ENCODE results near the gene OR9I1.

The OR9I1 gene, protein sequence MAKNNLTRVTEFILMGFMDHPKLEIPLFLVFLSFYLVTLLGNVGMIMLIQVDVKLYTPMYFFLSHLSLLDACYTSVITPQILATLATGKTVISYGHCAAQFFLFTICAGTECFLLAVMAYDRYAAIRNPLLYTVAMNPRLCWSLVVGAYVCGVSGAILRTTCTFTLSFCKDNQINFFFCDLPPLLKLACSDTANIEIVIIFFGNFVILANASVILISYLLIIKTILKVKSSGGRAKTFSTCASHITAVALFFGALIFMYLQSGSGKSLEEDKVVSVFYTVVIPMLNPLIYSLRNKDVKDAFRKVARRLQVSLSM

GRCh38 chr11:58125469-58125868 is at the start of gene OR9I1:
Gene OR9I1, minus strand, starts transcription at chr11:58125530. Its CDS starts 6,086 bp downstream, at chr11:58119444.
- no peak for DNase-seq (ENCODE audit: low read depth in 3 of 3)

DNA sequence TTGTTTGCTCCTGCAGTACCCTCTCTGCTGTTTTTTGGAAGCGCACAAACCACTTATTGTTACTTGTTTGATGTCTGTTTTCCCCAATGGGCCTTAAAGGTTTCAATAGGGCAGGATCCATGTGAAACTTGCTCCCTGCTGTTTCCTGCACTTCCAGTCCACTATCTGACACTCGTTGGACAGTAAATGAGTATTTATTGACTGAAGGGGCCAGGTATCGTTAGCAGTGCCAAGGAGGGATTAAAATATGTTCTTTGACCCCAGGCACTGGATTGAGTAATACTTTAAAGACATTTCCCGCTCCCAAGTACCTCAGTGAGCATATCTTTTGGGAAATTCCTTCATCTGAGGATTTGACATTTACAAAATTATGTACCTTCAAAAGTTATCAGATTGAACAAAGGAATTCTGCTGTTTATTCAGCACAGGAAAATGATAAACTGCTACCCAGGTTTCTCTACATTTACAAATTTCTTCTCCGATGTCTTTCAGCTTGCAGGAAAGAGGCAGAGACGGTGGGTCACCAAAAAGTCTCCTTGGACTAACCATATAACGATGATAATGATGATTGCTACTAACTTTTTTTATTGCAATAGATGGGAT is 40.3 kb upstream of the OR9I1 start:
- no peak for DNase-seq (ENCODE audit: low read depth in 3 of 3)

DNA sequence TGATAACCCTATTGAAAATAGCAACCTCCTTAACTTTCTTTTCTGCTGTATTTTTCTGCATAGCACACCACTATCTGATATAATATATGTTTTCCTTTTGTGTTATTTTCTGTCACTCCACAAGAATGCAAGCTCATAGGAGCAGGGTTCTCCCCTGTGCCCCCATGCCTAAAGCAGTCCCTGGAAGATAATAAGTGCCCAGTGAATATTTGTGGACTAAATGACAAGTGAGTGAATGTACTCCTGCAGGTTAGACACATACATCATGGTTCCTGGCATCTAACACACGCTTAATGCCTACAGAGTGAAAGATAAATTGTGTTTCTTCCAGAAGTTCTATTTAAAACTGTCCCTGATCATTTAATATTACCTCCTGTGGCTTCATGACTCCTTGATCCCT is 39.7 kb upstream of the OR9I1 start:
- no peak for DNase-seq (ENCODE audit: low read depth in 3 of 3)

GRCh38 chr11:58164389-58164788 is 39.1 kb upstream of the OR9I1 start:
- DNase-seq (ENCODE audit: low read depth in 3 of 3), result no peak

DNA sequence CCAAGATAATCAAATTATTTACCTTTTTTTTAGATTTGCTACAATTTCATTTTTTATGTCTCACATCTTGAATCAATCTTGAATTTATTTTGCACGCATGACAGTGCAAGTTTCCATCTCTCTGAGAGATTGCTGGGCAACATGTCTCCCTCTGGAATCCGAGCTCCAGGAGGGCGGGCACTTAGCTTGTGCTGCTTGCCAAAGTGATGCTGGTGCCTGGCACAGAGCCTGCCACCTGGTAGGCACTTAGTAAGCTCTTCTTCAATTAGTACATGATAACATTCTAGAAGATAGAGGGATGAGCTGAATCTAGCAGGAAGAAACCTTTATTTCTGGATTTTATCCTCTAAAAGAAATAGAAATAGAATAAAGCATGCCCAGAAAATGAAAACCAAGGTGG is 27.5 kb upstream of the OR9I1 start:
- DNase-seq (ENCODE audit: low read depth in 3 of 3), result no peak

DNA sequence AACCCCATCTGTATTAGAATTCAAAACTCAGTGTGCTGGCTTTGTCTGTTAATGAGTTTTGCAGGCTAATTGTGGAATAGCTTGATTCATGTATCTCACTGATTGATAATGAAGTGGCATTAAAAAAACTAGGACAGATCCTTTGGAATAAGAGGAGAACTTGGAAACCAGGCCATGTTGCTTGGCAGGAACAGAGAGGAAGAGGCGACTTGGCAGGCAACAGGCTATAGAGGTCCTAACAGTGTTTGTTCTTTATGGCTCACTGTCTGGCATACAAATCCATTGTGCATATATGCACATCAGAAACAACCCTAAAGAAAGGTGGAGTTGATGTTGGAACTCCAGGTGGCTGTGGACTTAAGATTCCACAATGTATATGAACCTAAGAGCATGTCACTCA is 17.4 kb upstream of the OR9I1 start:
- no peak for DNase-seq (ENCODE audit: low read depth in 3 of 3)

DNA sequence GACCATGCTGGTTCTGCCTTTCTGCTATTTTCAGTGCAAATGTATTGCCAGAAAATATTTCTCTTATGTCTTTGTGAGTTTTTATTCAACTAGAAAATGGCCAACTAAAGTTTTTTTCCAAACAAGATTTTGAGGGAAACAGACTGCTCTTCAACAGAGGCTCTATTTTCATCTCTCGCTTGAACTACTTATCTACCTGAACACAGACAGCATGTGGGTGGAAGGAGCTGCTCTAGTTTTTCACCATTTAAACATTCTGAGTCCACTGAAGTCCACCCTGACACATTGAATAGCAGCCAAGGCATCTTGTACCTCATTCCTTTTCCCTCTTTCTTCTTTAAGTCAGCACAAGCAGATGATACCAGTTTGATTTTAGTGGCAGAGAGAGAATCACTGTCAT is 9.8 kb upstream of the OR9I1 start:
- no peak for DNase-seq (ENCODE audit: low read depth in 3 of 3)

DNA sequence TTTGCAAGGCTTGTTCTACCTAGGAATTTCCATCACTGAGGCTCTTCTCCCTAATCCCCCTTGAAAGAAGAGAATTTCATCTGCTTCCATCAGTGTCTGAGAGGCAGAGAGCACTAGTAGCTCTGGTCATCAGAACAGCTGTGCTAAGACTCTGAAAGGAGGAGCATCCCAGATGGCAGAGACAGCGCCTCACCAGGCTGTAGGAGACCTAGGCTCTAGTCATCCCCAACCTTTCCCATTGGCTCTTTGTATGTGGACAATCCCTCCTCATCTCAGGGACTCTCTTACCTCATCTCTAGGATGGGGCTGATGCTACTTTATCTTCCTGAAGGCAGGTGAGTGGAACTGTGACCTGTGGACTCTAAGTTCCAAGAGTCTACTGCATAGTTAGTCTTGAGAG is 8.8 kb upstream of the OR9I1 start:
- DNase-seq (ENCODE audit: low read depth in 3 of 3), result no peak

- DNase-seq (ENCODE audit: low read depth in 3 of 3), result no peak
Measured at GRCh38 chr11:58133309-58134076, 8.2 kb upstream of the OR9I1 start.

GRCh38 chr11:58127350-58127749 is 2.0 kb upstream of the OR9I1 start:
- no peak for DNase-seq (ENCODE audit: low read depth in 3 of 3)

DNA sequence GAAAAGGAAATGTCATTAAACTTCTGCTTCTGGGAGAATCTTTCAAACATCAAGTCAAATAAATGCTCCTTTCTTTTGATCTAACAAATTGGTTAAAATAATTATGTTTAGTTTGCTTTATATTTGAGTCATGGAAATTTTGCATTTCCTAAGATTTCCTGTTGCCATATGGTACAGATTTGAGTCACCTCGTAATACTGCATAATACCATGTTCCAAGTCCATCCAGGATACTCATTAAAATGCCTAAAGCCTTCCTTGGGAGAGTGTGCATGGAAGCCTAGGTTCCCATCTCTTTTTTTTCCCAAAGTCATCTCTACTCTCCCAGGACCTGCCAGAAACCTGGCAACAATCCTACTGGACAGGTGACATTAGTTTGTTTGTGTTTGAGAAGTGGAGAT is 4.2 kb downstream of the OR9I1 start:
- no peak for DNase-seq (ENCODE audit: low read depth in 3 of 3)

DNA sequence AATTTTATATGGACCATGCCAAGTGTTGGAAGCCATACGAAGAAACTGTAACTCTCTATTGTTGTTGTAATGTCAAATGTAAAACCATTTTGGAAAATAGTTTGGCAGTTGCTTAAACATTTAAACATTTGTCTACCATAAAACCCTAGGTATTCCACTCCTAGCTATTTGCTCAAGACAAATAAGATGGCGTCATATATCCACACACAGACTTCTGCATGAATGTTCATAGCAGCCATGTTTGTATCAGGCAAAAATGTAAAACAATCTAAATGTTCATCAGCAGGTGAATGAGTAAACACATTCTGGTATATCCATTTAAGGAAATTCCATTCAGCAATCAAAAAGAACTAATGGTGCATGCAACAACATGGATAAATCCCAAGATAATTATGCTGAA is 27.9 kb downstream of the OR9I1 start:
- no peak for DNase-seq (ENCODE audit: low read depth in 3 of 3)

DNA sequence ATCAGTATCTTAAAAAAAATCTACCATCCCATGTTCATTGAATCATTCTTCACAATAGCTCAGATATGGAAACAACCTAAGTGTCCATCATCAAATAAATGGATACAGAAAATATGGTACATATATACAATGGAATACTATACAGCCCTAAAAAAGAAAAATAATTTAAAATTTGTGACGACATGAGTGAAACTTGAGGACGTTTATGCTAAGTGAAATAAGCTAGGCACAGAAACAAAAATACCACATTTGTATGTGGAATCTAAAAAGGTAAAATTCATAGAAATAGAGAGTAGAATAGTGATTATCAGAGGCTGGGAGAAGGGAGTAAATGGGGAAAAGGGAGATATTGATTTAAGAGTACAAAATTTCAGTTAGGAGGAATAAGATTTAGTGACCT is 38.8 kb downstream of the OR9I1 start:
- no peak for DNase-seq (ENCODE audit: low read depth in 3 of 3)

- no peak for DNase-seq (ENCODE audit: low read depth in 3 of 3)
Measured at GRCh38 chr11:58075781-58076180, 49.5 kb downstream of the OR9I1 start.

DNA sequence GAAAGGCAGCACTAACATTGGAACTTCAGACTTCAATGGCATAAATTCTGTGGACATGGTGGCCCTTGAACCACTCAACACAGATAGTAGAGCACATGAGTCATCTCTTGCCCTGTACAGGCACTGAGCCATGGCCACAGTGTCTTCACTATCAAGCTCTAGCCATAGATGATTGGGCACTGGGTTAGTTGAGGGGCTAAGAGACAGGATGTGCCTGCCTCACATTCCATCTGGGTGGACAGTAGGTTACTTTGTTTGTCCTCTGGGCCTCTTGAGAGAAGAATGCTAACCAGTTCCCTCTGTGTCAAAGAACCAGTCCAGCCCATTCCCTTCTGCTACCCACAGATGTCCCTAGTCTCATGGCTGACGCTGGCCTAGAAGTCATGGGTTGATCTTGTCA is 54.7 kb downstream of the OR9I1 start:
- no peak for DNase-seq (ENCODE audit: low read depth in 3 of 3)

DNA sequence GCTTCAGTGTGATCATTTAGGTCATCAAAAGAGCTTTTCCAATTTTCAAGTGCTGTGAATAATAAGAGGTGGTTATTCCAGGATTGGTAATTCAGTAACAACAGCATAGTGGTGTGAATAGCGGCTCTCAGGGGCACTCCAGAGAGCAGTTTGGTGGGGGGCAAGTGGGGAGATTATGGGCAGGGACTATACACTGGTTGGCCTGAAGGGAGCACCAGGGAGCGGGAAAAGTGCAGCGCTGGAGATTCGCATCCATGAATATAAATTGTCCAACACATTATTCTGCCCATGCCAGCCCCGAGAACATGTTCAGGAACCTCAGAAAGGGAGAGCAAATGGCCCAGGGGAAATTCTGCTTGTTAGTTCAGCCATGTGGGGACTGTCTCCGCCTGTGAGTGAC is 56.7 kb downstream of the OR9I1 start:
- DNase-seq (ENCODE audit: low read depth in 3 of 3), result no peak

GRCh38 chr11:58067685-58068084 is 57.6 kb downstream of the OR9I1 start:
- no peak for DNase-seq (ENCODE audit: low read depth in 3 of 3)

All from stimulated activated CD4-positive, alpha-beta T cell treated with anti-CD3 and anti-CD28 coated beads, TNF-alpha, amount 100 ng/mL, for 4 hours (primary cell).